GM19468 (cell line): ENCODE results near the gene C1GALT1.
"Not testable (repeated sequence)": the region's sequence is repeated elsewhere in the genome, so short reads cannot be mapped to it uniquely, and the experiment has no call there.

Source experiments
- ATAC-seq: cut with Tn5 transposase; IDR thresholded peaks from one replicate; pipeline ENCODE4 v1.9.1; 2021; ENCODE audit warnings: mild to moderate bottlenecking, moderate library complexity, moderate number of reproducible peaks; ENCODE audit not compliant: unreplicated experiment; ENCODE audit errors: extremely low read depth

Gene C1GALT1

GRCh38 chr7:7192798-7193788, 10.7 kb downstream of the C1GALT1 start:
- ATAC-seq = not testable (repeated sequence)

GRCh38 chr7:7199592-7199991, 17.2 kb downstream of the C1GALT1 start:
- not testable (repeated sequence) for ATAC-seq

GRCh38 chr7:7200255-7200654, 17.9 kb downstream of the C1GALT1 start:
- ATAC-seq = not testable (repeated sequence)

- peak; percentile 86 for ATAC-seq
Measured at GRCh38 chr7:7201578-7202374, 19.4 kb downstream of the C1GALT1 start.

GRCh38 chr7:7202375-7202720, 20.0 kb downstream of the C1GALT1 start:
- no peak for ATAC-seq

- no peak for ATAC-seq
Measured at GRCh38 chr7:7203813-7204575, 21.6 kb downstream of the C1GALT1 start.

- no peak for ATAC-seq
Measured at GRCh38 chr7:7207876-7208275, 25.5 kb downstream of the C1GALT1 start.

- no peak for ATAC-seq
Measured at GRCh38 chr7:7208520-7208919, 26.2 kb downstream of the C1GALT1 start.

- ATAC-seq = no peak
Measured at GRCh38 chr7:7209412-7210050, 27.2 kb downstream of the C1GALT1 start.

GRCh38 chr7:7210475-7211237, 28.3 kb downstream of the C1GALT1 start:
- ATAC-seq = no peak

GRCh38 chr7:7212612-7213011, 30.3 kb downstream of the C1GALT1 start:
- no peak for ATAC-seq

GRCh38 chr7:7214398-7215347, 32.3 kb downstream of the C1GALT1 start:
- no peak for ATAC-seq

- ATAC-seq = no peak
Measured at GRCh38 chr7:7216279-7216678, 33.9 kb downstream of the C1GALT1 start.

- no peak for ATAC-seq
Measured at GRCh38 chr7:7219216-7219615, 36.9 kb downstream of the C1GALT1 start.

GRCh38 chr7:7220821-7221220, 38.5 kb downstream of the C1GALT1 start:
- no peak for ATAC-seq

- no peak for ATAC-seq
Measured at GRCh38 chr7:7221599-7222038, 39.3 kb downstream of the C1GALT1 start.

GRCh38 chr7:7223250-7223649, 40.9 kb downstream of the C1GALT1 start:
- ATAC-seq = no peak

GRCh38 chr7:7226407-7226806, 44.1 kb downstream of the C1GALT1 start:
- ATAC-seq = no peak
